ENCODE results near the gene TSPAN2. TPM values are rescaled to one million over a fixed set of nuclear protein-coding genes. Genes with fewer than 3 reads are reported as not detected.
A peak's percentile ranks its signal among the peaks of the same experiment; 100 is the strongest.

Gene TSPAN2
- total RNA-seq, 4 donors from 2014 or later, result 0.73 to 1.8 (median 1.2) TPM

DNA sequence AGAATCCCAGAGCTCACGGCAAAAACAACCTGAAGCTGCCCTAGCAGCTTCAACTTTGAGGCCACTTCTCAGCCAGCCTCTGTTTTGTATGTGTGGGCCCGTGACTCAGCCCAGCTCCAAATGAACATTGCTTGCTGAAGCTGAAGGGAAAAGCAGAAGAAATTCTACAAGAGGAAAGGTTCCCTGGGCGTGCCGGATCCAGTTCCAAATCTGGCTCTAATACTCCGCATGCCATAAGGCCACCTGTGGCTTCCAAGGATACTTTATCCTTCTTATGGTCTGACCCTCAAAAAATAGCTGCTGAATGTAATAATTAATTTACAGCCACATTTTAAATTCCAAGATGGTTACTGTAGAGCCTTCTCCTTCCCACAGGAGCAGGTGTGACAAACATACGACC, 24.3 kb downstream of the TSPAN2 start:
- 57% methylated on average over 6 of the region's 6 CpGs for WGBS
- Histone ChIP-seq H3K27me3 (no peaks in the 10 kb centered on the region), H3K36me3 (no peaks in the 10 kb centered on the region), H3K9me3 (no peaks in the 10 kb centered on the region), H3K4me3 (no peak overlapping the region), H3K27ac (no peak overlapping the region), H3K4me1 (peaks cover 34% of the 10 kb centered on the region)
- TF ChIP-seq EP300 (IDR thresholded peaks at IDR 0.05) (no peak), POLR2AphosphoS5 (IDR thresholded peaks at IDR 0.05) (no peak), CTCF (IDR thresholded peaks at IDR 0.05) (no peak), POLR2A (IDR thresholded peaks at IDR 0.05) (no peak)
- no peak for DNase-seq (ENCODE audit: low spot score in 2 of 2)

DNA sequence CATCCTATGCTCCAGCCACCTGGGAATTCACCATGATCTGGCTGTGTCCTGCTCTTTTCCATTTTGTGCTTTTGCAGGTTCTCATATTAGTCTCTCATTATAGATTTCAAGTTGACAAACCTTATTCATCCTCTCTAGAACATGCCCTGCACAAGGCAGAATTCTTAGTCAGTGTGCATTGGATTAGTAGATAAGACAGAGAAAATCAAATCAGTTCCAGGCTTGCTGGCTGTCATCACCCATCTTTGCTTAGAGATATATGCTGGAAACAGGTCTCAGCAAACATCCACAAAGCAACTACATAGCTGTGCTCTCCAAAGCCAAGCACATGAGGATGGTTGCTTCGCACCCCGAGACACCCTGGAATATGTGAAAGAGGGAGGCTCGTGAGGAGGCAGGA, 24.8 kb downstream of the TSPAN2 start:
- H3K27ac ChIP-seq, result no peak overlapping the region
- WGBS, result 58% methylated on average over 3 of the region's 3 CpGs
- no peak overlapping the region for H3K4me3 ChIP-seq
- TF ChIP-seq CTCF (IDR thresholded peaks at IDR 0.05), result no peak
- no peak for TF ChIP-seq POLR2AphosphoS5 (IDR thresholded peaks at IDR 0.05)
- TF ChIP-seq EP300 (IDR thresholded peaks at IDR 0.05), result no peak
- no peak for TF ChIP-seq POLR2A (IDR thresholded peaks at IDR 0.05)
- H3K27me3 ChIP-seq, result no peaks in the 10 kb centered on the region
- peaks cover 30% of the 10 kb centered on the region for H3K4me1 ChIP-seq
- DNase-seq (ENCODE audit: low spot score in 2 of 2), result no peak
- no peaks in the 10 kb centered on the region for H3K36me3 ChIP-seq
- no peaks in the 10 kb centered on the region for H3K9me3 ChIP-seq

- H3K9me3 ChIP-seq, result no peaks in the 10 kb centered on the region
- no peak overlapping the region for H3K4me3 ChIP-seq
- H3K27me3 ChIP-seq, result no peaks in the 10 kb centered on the region
- peaks cover 23% of the 10 kb centered on the region for H3K4me1 ChIP-seq
- H3K27ac ChIP-seq, result peak overlapping the region; percentile 36
- H3K36me3 ChIP-seq, result no peaks in the 10 kb centered on the region
- no peak for DNase-seq (ENCODE audit: low spot score in 2 of 2)
- TF ChIP-seq POLR2AphosphoS5 (IDR thresholded peaks at IDR 0.05) (no peak), POLR2A (IDR thresholded peaks at IDR 0.05) (no peak), EP300 (IDR thresholded peaks at IDR 0.05) (no peak), CTCF (IDR thresholded peaks at IDR 0.05) (no peak)
- 71% methylated on average over 7 of the region's 7 CpGs for WGBS
Observed at GRCh38 chr1:115063228-115063901, 25.9 kb downstream of the TSPAN2 start.

DNA sequence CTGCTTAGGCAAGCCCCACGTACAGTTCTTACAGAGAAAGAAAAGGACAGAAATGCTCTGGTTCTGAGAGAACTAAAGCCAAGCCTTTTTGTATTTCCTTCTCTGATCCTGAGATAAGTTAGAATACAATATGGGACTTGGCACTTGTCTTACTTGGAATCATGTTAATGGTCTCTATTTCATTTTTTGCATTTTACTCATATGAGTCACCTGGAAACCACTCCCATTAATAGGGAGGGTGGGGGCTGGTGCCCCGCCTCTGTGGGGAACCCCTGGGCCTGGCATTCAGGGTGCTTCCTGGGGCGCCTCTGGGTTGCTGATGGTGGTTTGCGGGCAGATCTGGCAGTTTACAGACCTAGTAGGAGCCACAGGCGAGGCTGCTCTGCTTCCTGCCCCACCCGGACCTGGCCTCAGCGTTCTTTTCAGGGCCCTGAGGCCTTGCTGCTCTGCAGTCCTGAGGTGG, 26.7 kb downstream of the TSPAN2 start:
- TF ChIP-seq POLR2A (IDR thresholded peaks at IDR 0.05), result no peak
- no peak for TF ChIP-seq EP300 (IDR thresholded peaks at IDR 0.05)
- no peak for TF ChIP-seq CTCF (IDR thresholded peaks at IDR 0.05)
- no peak for TF ChIP-seq POLR2AphosphoS5 (IDR thresholded peaks at IDR 0.05)
- H3K9me3 ChIP-seq, result no peaks in the 10 kb centered on the region
- H3K4me3 ChIP-seq, result no peak overlapping the region
- H3K27me3 ChIP-seq, result no peaks in the 10 kb centered on the region
- H3K27ac ChIP-seq, result peak overlapping the region; percentile 36
- 21% methylated on average over 7 of the region's 7 CpGs for WGBS
- H3K36me3 ChIP-seq, result no peaks in the 10 kb centered on the region
- DNase-seq (ENCODE audit: low spot score in 2 of 2), result peak in 1 of 2 donors; percentile 75
- peaks cover 16% of the 10 kb centered on the region for H3K4me1 ChIP-seq

DNA sequence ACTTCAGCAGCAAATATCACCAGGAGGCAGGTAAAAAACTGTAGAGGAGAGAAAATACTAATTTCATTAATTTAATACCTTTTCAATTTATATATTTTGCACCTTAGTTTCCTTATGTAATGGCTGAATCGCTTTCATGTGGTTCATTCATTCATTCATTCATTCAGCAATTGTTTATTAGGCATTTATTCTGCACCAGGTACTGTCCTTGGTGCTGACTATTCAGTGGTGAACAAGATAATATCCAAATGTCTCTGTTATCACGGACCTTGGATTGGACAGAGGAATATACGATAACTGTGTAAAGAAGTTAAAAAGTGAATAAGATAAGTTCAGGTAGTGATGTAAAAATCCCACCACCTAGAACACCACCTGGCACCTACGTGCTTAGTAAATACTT, 28.8 kb downstream of the TSPAN2 start:
- Histone ChIP-seq H3K4me1 (peaks cover 11% of the 10 kb centered on the region), H3K4me3 (no peak overlapping the region), H3K36me3 (no peaks in the 10 kb centered on the region), H3K9me3 (no peaks in the 10 kb centered on the region), H3K27me3 (no peaks in the 10 kb centered on the region), H3K27ac (no peak overlapping the region)
- DNase-seq (ENCODE audit: low spot score in 2 of 2), result no peak
- TF ChIP-seq EP300 (IDR thresholded peaks at IDR 0.05), result no peak
- TF ChIP-seq CTCF (IDR thresholded peaks at IDR 0.05), result no peak
- no peak for TF ChIP-seq POLR2A (IDR thresholded peaks at IDR 0.05)
- no peak for TF ChIP-seq POLR2AphosphoS5 (IDR thresholded peaks at IDR 0.05)
- WGBS, result 61% methylated on average over 4 of the region's 4 CpGs
